ENCODE measurements around the gene IFT52. TPM values are rescaled to one million over a fixed set of nuclear protein-coding genes. Genes with fewer than 3 reads are reported as not detected.

The IFT52 gene
- total RNA-seq, 2 donors from 2014 or later = 21.3 to 25.4 TPM

DNA sequence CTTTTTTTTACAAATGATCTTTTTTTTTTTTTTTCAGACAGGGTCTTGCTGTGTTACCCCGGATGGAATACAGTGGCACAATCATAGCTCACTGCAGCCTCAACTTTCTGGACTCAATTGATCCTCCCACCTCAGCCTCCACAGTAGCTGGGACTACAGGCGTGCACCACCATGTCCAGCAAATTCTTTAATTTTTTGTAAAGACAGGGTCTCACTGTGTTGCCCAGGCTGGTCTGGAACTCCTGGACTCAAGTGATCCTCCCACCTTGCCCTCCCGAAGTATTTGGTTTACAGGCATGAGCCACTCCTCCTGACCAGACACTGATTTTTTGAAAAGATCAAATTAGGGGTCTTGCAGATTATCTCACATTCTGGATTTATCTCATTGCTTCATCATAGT is 65.2 kb downstream of the IFT52 start:
- Histone ChIP-seq H3K27me3 (replicated peaks; ENCODE audit: insufficient read depth) (no peaks in the 10 kb centered on the region), H3K27ac (no peak overlapping the region), H3K4me3 (no peak overlapping the region), H3K4me1 (replicated peaks) (no peaks in the 10 kb centered on the region), H3K36me3 (no peaks in the 10 kb centered on the region), H3K9me3 (no peaks in the 10 kb centered on the region)
- intact Hi-C loops (cut with DNase I) = no loop called here
- 72% methylated on average over 3 of the region's 3 CpGs for WGBS
- TF ChIP-seq POLR2A (IDR thresholded peaks at IDR 0.05) (no peak), POLR2AphosphoS5 (IDR thresholded peaks at IDR 0.05) (no peak)
- TF ChIP-seq, protein P1, sequence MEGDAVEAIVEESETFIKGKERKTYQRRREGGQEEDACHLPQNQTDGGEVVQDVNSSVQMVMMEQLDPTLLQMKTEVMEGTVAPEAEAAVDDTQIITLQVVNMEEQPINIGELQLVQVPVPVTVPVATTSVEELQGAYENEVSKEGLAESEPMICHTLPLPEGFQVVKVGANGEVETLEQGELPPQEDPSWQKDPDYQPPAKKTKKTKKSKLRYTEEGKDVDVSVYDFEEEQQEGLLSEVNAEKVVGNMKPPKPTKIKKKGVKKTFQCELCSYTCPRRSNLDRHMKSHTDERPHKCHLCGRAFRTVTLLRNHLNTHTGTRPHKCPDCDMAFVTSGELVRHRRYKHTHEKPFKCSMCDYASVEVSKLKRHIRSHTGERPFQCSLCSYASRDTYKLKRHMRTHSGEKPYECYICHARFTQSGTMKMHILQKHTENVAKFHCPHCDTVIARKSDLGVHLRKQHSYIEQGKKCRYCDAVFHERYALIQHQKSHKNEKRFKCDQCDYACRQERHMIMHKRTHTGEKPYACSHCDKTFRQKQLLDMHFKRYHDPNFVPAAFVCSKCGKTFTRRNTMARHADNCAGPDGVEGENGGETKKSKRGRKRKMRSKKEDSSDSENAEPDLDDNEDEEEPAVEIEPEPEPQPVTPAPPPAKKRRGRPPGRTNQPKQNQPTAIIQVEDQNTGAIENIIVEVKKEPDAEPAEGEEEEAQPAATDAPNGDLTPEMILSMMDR (IDR thresholded peaks at IDR 0.05) = no peak
- no peak for DNase-seq (ENCODE audit: low spot score)

DNA sequence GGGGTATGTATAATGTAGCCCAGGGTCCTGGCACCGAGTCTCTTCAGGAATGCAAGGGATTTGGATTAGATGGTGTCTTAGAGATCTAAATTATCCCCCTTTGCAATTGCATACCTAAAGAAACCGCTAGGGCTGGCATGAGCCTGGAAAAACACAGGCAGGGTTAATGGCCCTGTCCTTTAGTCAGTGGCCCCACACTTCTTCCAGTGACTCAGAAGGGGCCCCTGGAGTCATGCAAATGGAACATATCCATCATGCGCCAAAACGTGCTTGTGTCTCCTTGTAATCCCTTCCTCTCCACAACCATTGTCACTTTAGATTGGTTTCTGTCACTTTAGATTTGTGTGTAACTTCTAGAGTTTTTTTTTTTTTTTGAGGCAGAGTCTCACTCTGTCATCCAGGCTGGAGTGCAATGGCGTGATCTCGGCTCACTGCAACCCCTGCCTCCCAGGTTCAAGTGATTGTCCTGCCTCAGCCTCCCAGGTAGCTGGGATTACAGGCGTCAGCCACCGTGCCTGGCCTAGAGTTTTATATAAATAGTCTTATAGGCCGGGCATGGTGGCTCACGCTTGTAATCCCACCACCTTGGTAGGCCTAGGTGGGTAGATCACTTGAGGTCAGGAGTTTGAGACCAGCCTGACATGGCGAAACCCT is 67.5 kb downstream of the IFT52 start:
- H3K9me3 ChIP-seq = no peaks in the 10 kb centered on the region
- peak overlapping the region; percentile 51 to 55 for H3K4me3 ChIP-seq
- no peak for TF ChIP-seq POLR2A (IDR thresholded peaks at IDR 0.05)
- TF ChIP-seq, protein P1 (IDR thresholded peaks at IDR 0.05) = no peak
- no peak for TF ChIP-seq POLR2AphosphoS5 (IDR thresholded peaks at IDR 0.05)
- H3K27ac ChIP-seq = peak overlapping the region in 1 of 2 donors; percentile 74
- no peaks in the 10 kb centered on the region for H3K36me3 ChIP-seq
- intact Hi-C loops (cut with DNase I) = no loop called here
- H3K27me3 ChIP-seq (replicated peaks; ENCODE audit: insufficient read depth) = no peaks in the 10 kb centered on the region
- H3K4me1 ChIP-seq (replicated peaks) = no peaks in the 10 kb centered on the region
- DNase-seq (ENCODE audit: low spot score) = no peak
- WGBS = 69% methylated on average over 11 of the region's 11 CpGs

DNA sequence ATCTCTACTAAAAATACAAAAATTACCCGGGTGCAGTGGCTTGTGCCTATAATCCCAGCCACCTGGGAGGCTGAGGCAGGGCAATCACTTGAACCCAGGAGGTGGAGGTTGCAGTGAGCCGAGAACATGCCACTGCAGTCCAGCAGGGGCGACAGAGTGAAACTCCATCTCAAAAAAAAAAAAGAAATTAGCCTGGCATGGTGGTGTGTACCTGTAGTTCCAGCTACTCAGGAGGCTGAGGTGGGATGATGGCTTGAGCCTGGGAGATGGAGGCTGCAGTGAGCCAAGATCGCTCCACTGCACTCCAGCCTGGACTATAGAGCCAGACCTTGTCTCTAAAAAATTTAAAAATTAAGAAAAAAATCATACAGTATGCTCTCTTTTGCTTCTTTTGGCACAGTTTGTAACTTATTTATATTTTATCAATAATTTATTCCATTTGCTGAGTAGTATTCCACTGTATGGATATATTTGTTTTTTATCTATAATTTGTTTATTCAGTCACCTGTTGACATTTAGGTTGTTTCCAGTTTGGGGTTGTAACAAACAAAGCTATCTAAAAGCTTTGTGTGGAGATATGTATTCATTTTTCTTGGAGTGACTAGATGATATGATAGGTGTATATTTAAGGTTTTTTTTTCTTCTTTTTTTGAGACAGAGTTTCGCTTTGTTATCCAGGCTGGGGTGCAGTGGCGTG is 68.1 kb downstream of the IFT52 start:
- WGBS = 88% methylated on average over 6 of the region's 6 CpGs

DNA sequence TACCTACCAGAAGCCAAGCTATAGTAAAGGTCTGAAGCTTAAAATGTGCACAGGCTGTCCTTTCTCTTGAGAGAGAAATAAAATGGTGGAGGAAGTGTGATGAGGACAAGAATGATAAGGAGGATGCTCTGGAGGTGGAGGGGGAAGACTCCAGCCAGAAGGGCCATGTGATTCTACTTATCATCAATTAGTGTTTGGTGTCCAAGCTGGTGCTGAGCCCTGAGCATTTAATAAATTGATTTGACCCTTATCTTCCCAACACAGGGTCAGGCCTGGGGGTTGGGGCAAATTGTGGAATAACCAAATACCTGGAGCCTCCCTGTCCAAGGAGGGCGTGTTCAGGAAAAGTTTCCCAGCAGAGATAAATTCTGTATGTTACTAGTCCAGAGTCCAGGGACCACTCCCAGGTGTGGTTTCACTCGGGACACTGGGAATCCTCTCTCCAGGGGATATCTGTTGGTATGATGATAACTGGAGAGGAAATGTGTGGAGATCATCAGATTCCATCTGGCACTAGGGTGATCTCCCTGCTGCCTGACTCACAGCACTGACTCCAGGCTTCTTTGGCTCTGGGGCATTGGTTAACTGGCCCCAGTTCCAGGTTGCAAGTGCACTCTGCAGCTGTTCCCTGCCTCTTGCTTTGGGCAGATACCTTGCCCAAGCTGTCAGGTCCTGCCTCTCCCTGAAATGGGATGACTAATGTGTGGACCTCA is 72.4 kb downstream of the IFT52 start:
- Histone ChIP-seq H3K27me3 (replicated peaks; ENCODE audit: insufficient read depth) (no peaks in the 10 kb centered on the region), H3K4me3 (no peak overlapping the region), H3K36me3 (no peaks in the 10 kb centered on the region), H3K9me3 (no peaks in the 10 kb centered on the region), H3K27ac (no peak overlapping the region), H3K4me1 (replicated peaks) (no peaks in the 10 kb centered on the region)
- DNase-seq (ENCODE audit: low spot score) = no peak
- intact Hi-C loops (cut with DNase I) = no loop called here
- 75% methylated on average over 2 of the region's 2 CpGs for WGBS
- TF ChIP-seq POLR2A (IDR thresholded peaks at IDR 0.05) = no peak
- TF ChIP-seq, protein P1 (IDR thresholded peaks at IDR 0.05) = no peak
- no peak for TF ChIP-seq POLR2AphosphoS5 (IDR thresholded peaks at IDR 0.05)

More for the DNA sequence above, 68.1 kb downstream of the IFT52 start:
- Histone ChIP-seq H3K27me3 (replicated peaks; ENCODE audit: insufficient read depth) (no peaks in the 10 kb centered on the region), H3K4me3 (no peak overlapping the region), H3K36me3 (no peaks in the 10 kb centered on the region), H3K27ac (no peak overlapping the region), H3K9me3 (no peaks in the 10 kb centered on the region), H3K4me1 (replicated peaks) (no peaks in the 10 kb centered on the region)
- no peak for DNase-seq (ENCODE audit: low spot score)
- TF ChIP-seq POLR2AphosphoS5 (IDR thresholded peaks at IDR 0.05) (no peak), POLR2A (IDR thresholded peaks at IDR 0.05) (no peak)
- TF ChIP-seq, protein P1 (IDR thresholded peaks at IDR 0.05) = no peak
- intact Hi-C loops (cut with DNase I) = no loop called here
